OCI-LY7 (cell line): Measurements from ENCODE around the gene SNX10. TPM values are rescaled to one million over a fixed set of nuclear protein-coding genes. Genes with fewer than 3 reads are reported as not detected.
"Not testable (repeated sequence)": the region's sequence is repeated elsewhere in the genome, so short reads cannot be mapped to it uniquely, and the experiment has no call there.

ENCODE experiments used
- BruUV-seq: library from RNA; stranded (reverse); fragments of 400-500 nt; replicated peaks from 2 replicates; lab custom pipeline; 2021; lab: Mats Ljungman, UMichigan
- CTCF ChIA-PET: fragments of 300-600 bp; sonication (Branson Sonifier 250); formaldehyde crosslinking; loops from one replicate; lab custom pipeline; 2022; ENCODE audit warnings: antibody characterized with exemption; ENCODE audit not compliant: unreplicated experiment; lab: Charles Lee
- POLR2A ChIA-PET: fragments of 300-600 bp; sonication (Branson Sonifier 250); formaldehyde crosslinking; loops from one replicate; lab custom pipeline; 2022; ENCODE audit warnings: antibody characterized with exemption; lab: Charles Lee
- DNase-seq: peaks from one replicate; pipeline ENCODE4 v3.0.0-alpha.2; 2015; ENCODE audit warnings: low spot score
- H2AFZ ChIP-seq: fragments of 200-600 bp; sonication (generic), shearing (Covaris generic); 2 replicates; pipeline ENCODE4 v1.6.1; 2014; ENCODE audit warnings: mild to moderate bottlenecking, antibody characterized with exemption, low read length, moderate library complexity
- H3K27ac ChIP-seq: fragments of 200-600 bp; sonication (generic); 2 replicates; pipeline ENCODE4 v1.5.1; 2014; ENCODE audit warnings: mixed run types, low read depth, mild to moderate bottlenecking, moderate library complexity, low read length, inconsistent platforms; ENCODE audit not compliant: poor library complexity, severe bottlenecking
- H3K36me3 ChIP-seq: fragments of 200-600 bp; sonication (generic); 2 replicates; pipeline ENCODE4 v1.6.1; 2014; ENCODE audit warnings: mild to moderate bottlenecking, antibody characterized with exemption, low read length, moderate library complexity, mixed read lengths; ENCODE audit not compliant: insufficient read depth
- H3K4me1 ChIP-seq: fragments of 200-600 bp; sonication (generic); 2 replicates; pipeline ENCODE4 v1.5.1; 2014; ENCODE audit warnings: mild to moderate bottlenecking, low read length; ENCODE audit not compliant: insufficient read depth, poor library complexity, severe bottlenecking
- H3K4me2 ChIP-seq: fragments of 200-600 bp; sonication (generic); 2 replicates; pipeline ENCODE4 v1.6.1; 2014; ENCODE audit warnings: mild to moderate bottlenecking, low read length
- H3K4me3 ChIP-seq: fragments of 200-600 bp; sonication (generic); 2 replicates; pipeline ENCODE4 v1.5.1; 2014; ENCODE audit warnings: mild to moderate bottlenecking, low read depth, low read length; ENCODE audit not compliant: poor library complexity, severe bottlenecking
- H3K79me2 ChIP-seq: fragments of 200-600 bp; sonication (generic); 2 replicates; pipeline ENCODE4 v1.6.1; 2016; ENCODE audit warnings: low read depth, mild to moderate bottlenecking, low read length, moderate library complexity, mixed read lengths; ENCODE audit not compliant: insufficient read depth
- H3K9me2 ChIP-seq: fragments of 200-600 bp; sonication (generic); 2 replicates; pipeline ENCODE4 v1.6.1; 2016; ENCODE audit warnings: mild to moderate bottlenecking, low read length, mixed read lengths; ENCODE audit not compliant: insufficient read depth
- H3K9me3 ChIP-seq: fragments of 200-600 bp; sonication (generic); 2 replicates; pipeline ENCODE4 v1.6.1; 2014; ENCODE audit warnings: mild to moderate bottlenecking, mixed run types, low read length, mixed read lengths
- H4K20me1 ChIP-seq: fragments of 200-600 bp; sonication (generic); 2 replicates; pipeline ENCODE4 v1.6.1; 2014; ENCODE audit warnings: mild to moderate bottlenecking, antibody characterized with exemption, low read length, moderate library complexity, mixed read lengths; ENCODE audit not compliant: insufficient read depth
- CTCF ChIP-seq: fragments of 200-600 bp; sonication (generic); conservative IDR thresholded peaks from 2 replicates; pipeline ENCODE4 v1.5.1; 2014; ENCODE audit warnings: mild to moderate bottlenecking, antibody characterized with exemption, low read length, moderate library complexity, mixed read lengths
- EZH2phosphoT487 ChIP-seq: fragments of 200-600 bp; sonication (generic); IDR thresholded peaks from 2 replicates; pipeline ENCODE4 v1.6.1; 2018; ENCODE audit warnings: low read depth, borderline replicate concordance, mild to moderate bottlenecking, mixed run types, antibody characterized with exemption, low read length, moderate library complexity, mixed read lengths
- intact Hi-C: fragments of 100-400 bp; cut with micrococcal nuclease; formaldehyde crosslinking; loops from one replicate; pipeline ENCODE4 v1.10.0; 2022; ENCODE audit not compliant: unreplicated experiment
- total RNA-seq, 2 experiments: library from RNA; depleted of rRNA in 1 of 2; stranded (reverse); fragments of >200 nt in 1 of 2; shearing (Covaris generic) in 1 of 2; gene quantifications; 2 replicates each; pipeline ENCODE4 v1.2.3, GENCODE V29; 2014 to 2022

The SNX10 gene
- total RNA-seq, 2 experiments from 2014 or later = 14.3 to 32.9 TPM

GRCh38 chr7:26286157-26286556 is 5.5 kb upstream of the SNX10 start:
- DNase-seq = no peak
- no peak overlapping the region for H3K4me3 ChIP-seq
- H3K79me2 ChIP-seq = no peaks in the 10 kb centered on the region
- no peak overlapping the region for H3K27ac ChIP-seq
- H3K36me3 ChIP-seq = no peaks in the 10 kb centered on the region
- intact Hi-C loops = no loop called here
- CTCF ChIA-PET = no interaction called here
- no peaks in the 10 kb centered on the region for H3K9me2 ChIP-seq
- H3K4me1 ChIP-seq = peaks cover 2% of the 10 kb centered on the region
- H4K20me1 ChIP-seq = no peaks in the 10 kb centered on the region
- POLR2A ChIA-PET = no interaction called here
- TF ChIP-seq CTCF (no peak), EZH2phosphoT487 (no peak)
- no peak overlapping the region for H3K4me2 ChIP-seq
- H2AFZ ChIP-seq = no peak overlapping the region
- BruUV-seq = no TSS peak
- no peaks in the 10 kb centered on the region for H3K9me3 ChIP-seq

- peaks cover 12% of the 10 kb centered on the region; the same call in 1 of the 2 replicates for H3K79me2 ChIP-seq
- H3K36me3 ChIP-seq, DNase-seq, H2AFZ ChIP-seq, BruUV-seq, H3K9me3 ChIP-seq, intact Hi-C loops, CTCF ChIA-PET, H3K27ac ChIP-seq, H3K4me3 ChIP-seq, H4K20me1 ChIP-seq, H3K4me2 ChIP-seq, H3K9me2 ChIP-seq: not testable (repeated sequence)
- peaks cover 13% of the 10 kb centered on the region for H3K4me1 ChIP-seq
- POLR2A ChIA-PET = interaction anchor here (1.5 kb wide), 1 partner anchor 196 kb away, joined by 3 read pairs; no protein-coding TSS in a partner anchor
Observed at GRCh38 chr7:26288126-26288525, 3.5 kb upstream of the SNX10 start.

GRCh38 chr7:26291251-26291650 is 411 bp upstream of the SNX10 start:
- intact Hi-C loops = loop anchor here (1.0 to 5.0 kb wide), 3 partner anchors 45 to 199 kb away; no protein-coding TSS in a partner anchor
- Histone ChIP-seq H3K79me2 (peaks cover 42% of the 10 kb centered on the region; the same call in 1 of the 2 replicates), H3K4me3 (peak overlapping the region; percentile 99), H3K9me2 (no peaks in the 10 kb centered on the region), H3K9me3 (no peaks in the 10 kb centered on the region), H3K27ac (peak overlapping the region; percentile 35), H3K4me2 (peak overlapping the region; percentile 94), H3K4me1 (peaks cover 37% of the 10 kb centered on the region), H3K36me3 (peaks cover 17% of the 10 kb centered on the region), H2AFZ (peak overlapping the region; percentile 95), H4K20me1 (no peaks in the 10 kb centered on the region)
- BruUV-seq = no TSS peak
- no peak for DNase-seq
- no peak for TF ChIP-seq EZH2phosphoT487
- TF ChIP-seq CTCF = no peak
- ChIA-PET CTCF (interaction anchor here (0.5 to 0.8 kb wide), 4 partner anchors 17 to 440 kb away, joined by 3 read pairs; no protein-coding TSS in a partner anchor), POLR2A (interaction anchor here (0.6 to 1.2 kb wide), 7 partner anchors 10 to 106 kb away, joined by 3 to 4 read pairs (median 3); no protein-coding TSS in a partner anchor)
